HepG2 (cell line): Measurements from ENCODE around the gene SUCLG2. TPM values are rescaled to one million over a fixed set of nuclear protein-coding genes. Genes with fewer than 3 reads are reported as not detected.

ENCODE experiments used
- ATAC-seq: fragments of 200-7000 bp; cut with Tn5 transposase; 3 replicates; pipeline ENCODE4 v1.9.1; 2020; ENCODE audit warnings: mild to moderate bottlenecking, moderate library complexity
- BruUV-seq: library from RNA; stranded (reverse); fragments of 400-500 nt; replicated peaks from 2 replicates; lab custom pipeline; 2021; lab: Mats Ljungman, UMichigan
- CTCF ChIA-PET: fragments of 300-600 bp; formaldehyde crosslinking; extraction: SDS; loops from one replicate; lab custom pipeline; 2021; ENCODE audit warnings: low total read pairs, inconsistent platforms, low intra/inter-chr PET ratio; lab: Yijun Ruan, JAX
- POLR2A ChIA-PET: fragments of 350-600 bp; sonication (Branson Sonifier 250); formaldehyde crosslinking; loops from one replicate; lab custom pipeline; 2020; ENCODE audit warnings: antibody characterized with exemption, inconsistent platforms; lab: Yijun Ruan, JAX
- DNase-seq: peaks from one replicate; pipeline ENCODE4 v3.0.0-alpha.2; 2015; ENCODE audit warnings: low spot score
- FAIRE-seq: peaks from 3 replicates; lab custom pipeline; 2011; peaks lifted over from hg19 to GRCh38; lab: Jason Lieb, UNC
- H2AFZ ChIP-seq: one replicate; pipeline ENCODE4 v1.6.1; 2011; ENCODE audit warnings: low read length, inconsistent platforms
- H3K27ac ChIP-seq: fragments of 300-600 bp; 3 replicates; pipeline ENCODE4 v1.8.0; 2011; ENCODE audit warnings: mixed run types, mild to moderate bottlenecking, mixed read lengths, low read length, inconsistent platforms; ENCODE audit not compliant: insufficient read depth; ENCODE audit errors: extremely low read length
- H3K27me3 ChIP-seq, 2 experiments: fragments of 200-600 bp in 1 of 2; 2 replicates in 1 of 2; 3 replicates in 1 of 2; pipeline versions ENCODE4 v1.6.0 to v1.8.0; 2011; ENCODE audit warnings: low read length in 2 of 2, mild to moderate bottlenecking in 2 of 2, moderate library complexity in 2 of 2, inconsistent platforms in 1 of 2; ENCODE audit not compliant: insufficient read depth in 2 of 2, control insufficient read depth in 1 of 2
- H3K36me3 ChIP-seq, 2 experiments: fragments of 200-600 bp in 1 of 2; replicated peaks in 1 of 2; 2 replicates in 1 of 2; 3 replicates in 1 of 2; pipeline versions ENCODE4 v1.5.1 to v1.8.0; 2011; ENCODE audit warnings: low read length in 2 of 2, inconsistent platforms in 1 of 2; ENCODE audit not compliant: insufficient read depth in 2 of 2, control insufficient read depth in 1 of 2
- H3K4me1 ChIP-seq: 2 replicates; pipeline ENCODE4 v1.5.1; 2012; ENCODE audit warnings: low read length, inconsistent platforms; ENCODE audit not compliant: insufficient read depth
- H3K4me2 ChIP-seq: 2 replicates; pipeline ENCODE4 v1.6.0; 2011; ENCODE audit warnings: low read depth, low read length, inconsistent platforms
- H3K4me3 ChIP-seq, 3 experiments: fragments of 200-600 bp in 1 of 3; sonication (generic), shearing (Covaris generic) in 1 of 3; replicated peaks in 1 of 3; 2 replicates each; pipeline ENCODE4 v1.5.1; 2011 to 2016; ENCODE audit warnings: low read length in 3 of 3, inconsistent platforms in 2 of 3, low read depth in 2 of 3, mild to moderate bottlenecking in 2 of 3, control low read depth in 1 of 3, mixed read lengths in 1 of 3; ENCODE audit not compliant: insufficient read depth in 1 of 3
- H3K79me2 ChIP-seq: one replicate; pipeline ENCODE4 v1.6.1; 2011; ENCODE audit warnings: low read length, inconsistent platforms; ENCODE audit not compliant: insufficient read depth
- H3K9ac ChIP-seq: 2 replicates; pipeline ENCODE4 v1.6.0; 2011; ENCODE audit warnings: mild to moderate bottlenecking, low read depth, low read length, inconsistent platforms; ENCODE audit not compliant: insufficient read depth
- H3K9me3 ChIP-seq: 2 replicates; pipeline ENCODE4 v1.5.1; 2012; ENCODE audit warnings: mild to moderate bottlenecking, low read length
- H4K20me1 ChIP-seq: 2 replicates; pipeline ENCODE4 v1.6.0; 2011; ENCODE audit warnings: inconsistent platforms, mild to moderate bottlenecking, low read length, moderate library complexity; ENCODE audit not compliant: insufficient read depth
- CBFB ChIP-seq: sonication (generic); formaldehyde crosslinking; IDR thresholded peaks from 2 replicates; pipeline ENCODE4 v1.4.0; 2020; ENCODE audit warnings: missing genetic modification reagents
- MTF1 ChIP-seq: sonication (generic); formaldehyde crosslinking; IDR thresholded peaks from 2 replicates; pipeline ENCODE4 v1.5.0; 2020; ENCODE audit warnings: missing genetic modification reagents
- PATZ1 ChIP-seq: sonication (generic); formaldehyde crosslinking; IDR thresholded peaks from 2 replicates; pipeline ENCODE4 v1.4.0; 2020; ENCODE audit warnings: missing genetic modification reagents
- ZNF138 ChIP-seq: sonication (generic); formaldehyde crosslinking; IDR thresholded peaks from 2 replicates; pipeline ENCODE4 v1.5.0; 2020; ENCODE audit warnings: mild to moderate bottlenecking, low read depth, missing genetic modification reagents
- ZNF350 ChIP-seq: sonication (generic); formaldehyde crosslinking; IDR thresholded peaks from 2 replicates; pipeline ENCODE4 v1.4.0; 2020; ENCODE audit warnings: mild to moderate bottlenecking, low read depth, missing genetic modification reagents, borderline replicate concordance
- ZNF737 ChIP-seq: sonication (generic); formaldehyde crosslinking; IDR thresholded peaks from 2 replicates; pipeline ENCODE4 v1.5.0; 2020; ENCODE audit warnings: missing genetic modification reagents, mild to moderate bottlenecking, borderline replicate concordance
- WGBS: methylation state at CpG from one replicate; pipeline ENCODE4 v1.1.6; 2017; ENCODE audit warnings: low lambda C conversion rate; 5-methylcytosine and 5-hydroxymethylcytosine counted together
- in situ Hi-C: cut with HindIII; loops from 2 replicates; pipeline ENCODE4 v1.10.0; 2017; ENCODE audit warnings: low pct_unique_long_range_greater_than_20kb; ENCODE audit not compliant: extremely low pct_ligation_motif_present
- intact Hi-C: fragments of 100-400 bp; cut with micrococcal nuclease; formaldehyde crosslinking; loops from one replicate; pipeline ENCODE4 v1.10.0; 2022; ENCODE audit not compliant: unreplicated experiment
- polyA plus RNA-seq, 8 experiments: library from polyadenylated mRNA; depleted of rRNA in 3 of 8; stranded (reverse) in 7 of 8; unstranded in 1 of 8; fragments of >200 nt; fragmentation: Illumina TruSeq in 4 of 8; extraction: Trizol in 4 of 8; gene quantifications; 2 replicates each; pipeline versions ENCODE4 v1.2.1 to v1.2.3, GENCODE V29; 2011 to 2016; ENCODE audit warnings: low read depth in 4 of 8, missing spikeins in 1 of 8, mixed read lengths in 1 of 8; ENCODE audit not compliant: insufficient read depth in 1 of 8
- total RNA-seq, 5 experiments: library from RNA; depleted of rRNA; stranded (reverse); fragments of >200 nt; fragmentation: Illumina TruSeq; extraction: Trizol; gene quantifications; 2 replicates each; pipeline ENCODE4 v1.2.3, GENCODE V29; 2016; ENCODE audit warnings: low read depth in 1 of 5
- TF ChIP-seq, protein P1 (sequence below): sonication (generic); formaldehyde crosslinking; IDR thresholded peaks from 2 replicates; pipeline ENCODE4 v1.4.0; 2020; ENCODE audit warnings: missing genetic modification reagents, borderline replicate concordance

SUCLG2 gene
- total and polyA plus RNA-seq, 2 of the 13 experiments (the other 11 are each of a cell fraction or from before 2014, with no cell fraction given) = 21.4 to 64.9 TPM

GRCh38 chr3:67470207-67470606, 184.2 kb downstream of the SUCLG2 start:
- Histone ChIP-seq H3K79me2 (no peaks in the 10 kb centered on the region), H3K4me1 (no peaks in the 10 kb centered on the region), H3K36me3 (no peaks in the 10 kb centered on the region; a peak in 1 of 5 replicates), H3K4me3 (no peak overlapping the region), H3K9me3 (no peaks in the 10 kb centered on the region), H3K4me2 (no peak overlapping the region), H3K27ac (no peak overlapping the region)
- intact Hi-C loops (no loop called here), in situ Hi-C loops (no loop called here)
- FAIRE-seq (no peak), ATAC-seq (no peak), DNase-seq (no peak)
- no TSS peak for BruUV-seq
- POLR2A ChIA-PET = no interaction called here
- CTCF ChIA-PET = no interaction called here
- no peak for TF ChIP-seq ZNF737 (CRISPR knock-in tag)
- TF ChIP-seq ZNF138 (CRISPR knock-in tag) = no peak
- no peak for TF ChIP-seq MTF1
- TF ChIP-seq ZNF350 = no peak
- TF ChIP-seq, protein P1, sequence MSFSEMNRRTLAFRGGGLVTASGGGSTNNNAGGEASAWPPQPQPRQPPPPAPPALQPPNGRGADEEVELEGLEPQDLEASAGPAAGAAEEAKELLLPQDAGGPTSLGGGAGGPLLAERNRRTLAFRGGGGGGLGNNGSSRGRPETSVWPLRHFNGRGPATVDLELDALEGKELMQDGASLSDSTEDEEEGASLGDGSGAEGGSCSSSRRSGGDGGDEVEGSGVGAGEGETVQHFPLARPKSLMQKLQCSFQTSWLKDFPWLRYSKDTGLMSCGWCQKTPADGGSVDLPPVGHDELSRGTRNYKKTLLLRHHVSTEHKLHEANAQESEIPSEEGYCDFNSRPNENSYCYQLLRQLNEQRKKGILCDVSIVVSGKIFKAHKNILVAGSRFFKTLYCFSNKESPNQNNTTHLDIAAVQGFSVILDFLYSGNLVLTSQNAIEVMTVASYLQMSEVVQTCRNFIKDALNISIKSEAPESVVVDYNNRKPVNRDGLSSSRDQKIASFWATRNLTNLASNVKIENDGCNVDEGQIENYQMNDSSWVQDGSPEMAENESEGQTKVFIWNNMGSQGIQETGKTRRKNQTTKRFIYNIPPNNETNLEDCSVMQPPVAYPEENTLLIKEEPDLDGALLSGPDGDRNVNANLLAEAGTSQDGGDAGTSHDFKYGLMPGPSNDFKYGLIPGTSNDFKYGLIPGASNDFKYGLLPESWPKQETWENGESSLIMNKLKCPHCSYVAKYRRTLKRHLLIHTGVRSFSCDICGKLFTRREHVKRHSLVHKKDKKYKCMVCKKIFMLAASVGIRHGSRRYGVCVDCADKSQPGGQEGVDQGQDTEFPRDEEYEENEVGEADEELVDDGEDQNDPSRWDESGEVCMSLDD = no peak
- no peak for TF ChIP-seq PATZ1 (CRISPR knock-in tag)
- TF ChIP-seq CBFB (CRISPR knock-in tag) = no peak
- TF ChIP-seq, all 625 proteins: peak for 0
- Histone ChIP-seq H3K9ac (no peak overlapping the region), H3K27me3 (no peaks in the 10 kb centered on the region), H2AFZ (no peak overlapping the region), H4K20me1 (no peaks in the 10 kb centered on the region)
- 97% methylated on average over 1 of the region's 1 CpG for WGBS
